Measurements from ENCODE around the gene PIP4K2B.
A peak's percentile ranks its signal among the peaks of the same experiment; 100 is the strongest.

PIP4K2B gene

GRCh38 chr17:38747463-38748148 is 51.8 kb downstream of the PIP4K2B start:
- TF ChIP-seq GABPA (IDR thresholded peaks at IDR 0.05; ENCODE audit: low read depth) (no peak), SPI1 (IDR thresholded peaks at IDR 0.05; ENCODE audit: borderline replicate concordance, low read depth) (no peak), POLR2AphosphoS5 (IDR thresholded peaks at IDR 0.05; ENCODE audit: low read depth) (no peak), CTCF (IDR thresholded peaks at IDR 0.05; ENCODE audit: insufficient read depth, low read length) (no peak)
- TF ChIP-seq, protein P1, sequence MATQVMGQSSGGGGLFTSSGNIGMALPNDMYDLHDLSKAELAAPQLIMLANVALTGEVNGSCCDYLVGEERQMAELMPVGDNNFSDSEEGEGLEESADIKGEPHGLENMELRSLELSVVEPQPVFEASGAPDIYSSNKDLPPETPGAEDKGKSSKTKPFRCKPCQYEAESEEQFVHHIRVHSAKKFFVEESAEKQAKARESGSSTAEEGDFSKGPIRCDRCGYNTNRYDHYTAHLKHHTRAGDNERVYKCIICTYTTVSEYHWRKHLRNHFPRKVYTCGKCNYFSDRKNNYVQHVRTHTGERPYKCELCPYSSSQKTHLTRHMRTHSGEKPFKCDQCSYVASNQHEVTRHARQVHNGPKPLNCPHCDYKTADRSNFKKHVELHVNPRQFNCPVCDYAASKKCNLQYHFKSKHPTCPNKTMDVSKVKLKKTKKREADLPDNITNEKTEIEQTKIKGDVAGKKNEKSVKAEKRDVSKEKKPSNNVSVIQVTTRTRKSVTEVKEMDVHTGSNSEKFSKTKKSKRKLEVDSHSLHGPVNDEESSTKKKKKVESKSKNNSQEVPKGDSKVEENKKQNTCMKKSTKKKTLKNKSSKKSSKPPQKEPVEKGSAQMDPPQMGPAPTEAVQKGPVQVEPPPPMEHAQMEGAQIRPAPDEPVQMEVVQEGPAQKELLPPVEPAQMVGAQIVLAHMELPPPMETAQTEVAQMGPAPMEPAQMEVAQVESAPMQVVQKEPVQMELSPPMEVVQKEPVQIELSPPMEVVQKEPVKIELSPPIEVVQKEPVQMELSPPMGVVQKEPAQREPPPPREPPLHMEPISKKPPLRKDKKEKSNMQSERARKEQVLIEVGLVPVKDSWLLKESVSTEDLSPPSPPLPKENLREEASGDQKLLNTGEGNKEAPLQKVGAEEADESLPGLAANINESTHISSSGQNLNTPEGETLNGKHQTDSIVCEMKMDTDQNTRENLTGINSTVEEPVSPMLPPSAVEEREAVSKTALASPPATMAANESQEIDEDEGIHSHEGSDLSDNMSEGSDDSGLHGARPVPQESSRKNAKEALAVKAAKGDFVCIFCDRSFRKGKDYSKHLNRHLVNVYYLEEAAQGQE (IDR thresholded peaks at IDR 0.05; ENCODE audit: insufficient replicate concordance, low read depth): no peak
- DNase-seq (ENCODE audit: low read depth in 1 of 2, low spot score in 1 of 2): no peak
- Histone ChIP-seq H3K27ac (replicated peaks) (no peak overlapping the region), H3K4me3 (replicated peaks; ENCODE audit: insufficient read depth, low read length) (peak overlapping the region; percentile 52), H3K27me3 (ENCODE audit: insufficient read depth, poor library complexity, severe bottlenecking) (peaks cover 45% of the 10 kb centered on the region)

DNA sequence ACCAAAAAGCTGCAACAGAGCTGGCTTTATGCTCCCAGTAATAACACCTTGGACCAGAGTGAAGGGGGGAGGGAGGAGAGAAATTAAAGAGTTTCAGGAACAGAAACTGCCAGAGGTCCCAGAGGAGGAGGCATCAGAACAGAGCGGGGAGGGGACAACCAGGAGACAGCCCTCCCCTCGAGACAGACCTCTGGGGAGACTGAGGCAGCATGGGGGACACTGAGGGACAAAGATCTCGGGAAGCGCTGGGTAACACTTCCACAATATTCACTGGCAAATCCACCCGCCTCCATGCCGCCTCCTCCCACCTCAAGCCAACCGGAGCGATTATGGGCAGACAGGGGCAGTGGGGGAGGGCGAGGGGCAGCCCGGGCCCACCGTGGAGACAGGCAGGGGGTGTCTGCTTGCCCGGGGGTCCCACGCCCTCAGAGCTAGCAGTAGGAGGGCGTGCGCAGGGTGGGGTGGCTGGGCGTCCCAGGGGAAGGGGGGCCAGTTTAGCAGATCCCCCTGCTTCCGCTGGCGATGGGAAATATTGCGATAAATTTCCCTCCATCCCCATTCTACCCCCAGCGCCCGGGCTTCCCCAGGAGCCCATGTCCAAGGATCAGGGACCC is 52.4 kb downstream of the PIP4K2B start:
- H3K27ac ChIP-seq (replicated peaks): no peak overlapping the region
- peaks cover 45% of the 10 kb centered on the region for H3K27me3 ChIP-seq (ENCODE audit: insufficient read depth, poor library complexity, severe bottlenecking)
- TF ChIP-seq SPI1 (IDR thresholded peaks at IDR 0.05; ENCODE audit: borderline replicate concordance, low read depth): no peak
- TF ChIP-seq, protein P1 (IDR thresholded peaks at IDR 0.05; ENCODE audit: insufficient replicate concordance, low read depth): no peak
- no peak for TF ChIP-seq POLR2AphosphoS5 (IDR thresholded peaks at IDR 0.05; ENCODE audit: low read depth)
- TF ChIP-seq CTCF (IDR thresholded peaks at IDR 0.05; ENCODE audit: insufficient read depth, low read length): no peak
- no peak for TF ChIP-seq GABPA (IDR thresholded peaks at IDR 0.05; ENCODE audit: low read depth)
- DNase-seq (ENCODE audit: low read depth in 1 of 2, low spot score in 1 of 2): no peak
- peak overlapping the region; percentile 52 for H3K4me3 ChIP-seq (replicated peaks; ENCODE audit: insufficient read depth, low read length)

GRCh38 chr17:38746004-38746848 is 53.1 kb downstream of the PIP4K2B start:
- Histone ChIP-seq H3K27ac (replicated peaks) (no peak overlapping the region), H3K4me3 (replicated peaks; ENCODE audit: insufficient read depth, low read length) (no peak overlapping the region), H3K27me3 (ENCODE audit: insufficient read depth, poor library complexity, severe bottlenecking) (peaks cover 43% of the 10 kb centered on the region)
- no peak for TF ChIP-seq SPI1 (IDR thresholded peaks at IDR 0.05; ENCODE audit: borderline replicate concordance, low read depth)
- no peak for TF ChIP-seq CTCF (IDR thresholded peaks at IDR 0.05; ENCODE audit: insufficient read depth, low read length)
- TF ChIP-seq, protein P1 (IDR thresholded peaks at IDR 0.05; ENCODE audit: insufficient replicate concordance, low read depth): no peak
- no peak for TF ChIP-seq POLR2AphosphoS5 (IDR thresholded peaks at IDR 0.05; ENCODE audit: low read depth)
- TF ChIP-seq GABPA (IDR thresholded peaks at IDR 0.05; ENCODE audit: low read depth): no peak
- DNase-seq (ENCODE audit: low read depth in 1 of 2, low spot score in 1 of 2): no peak
